ENCODE results near the gene SF3B3. TPM values are rescaled to one million over a fixed set of nuclear protein-coding genes. Genes with fewer than 3 reads are reported as not detected.
"Not testable (repeated sequence)": the region's sequence is repeated elsewhere in the genome, so short reads cannot be mapped to it uniquely, and the experiment has no call there.

SF3B3 gene
- polyA plus RNA-seq, 10 donors, result 174 to 266 (median 220) TPM

- DNase-seq, result no peak
These were observed 88.2 kb downstream of the SF3B3 start for GRCh38 chr16:70611785-70612303.

GRCh38 chr16:70612931-70613330 lies 89.3 kb downstream of the SF3B3 start:
- no peak for DNase-seq

- no peak for DNase-seq
These were observed 90.8 kb downstream of the SF3B3 start for GRCh38 chr16:70614208-70614951.

GRCh38 chr16:70615945-70616344 lies 92.3 kb downstream of the SF3B3 start:
- no peak for DNase-seq

GRCh38 chr16:70621864-70622263 lies 98.2 kb downstream of the SF3B3 start:
- not testable (repeated sequence) for DNase-seq

Other genes with a start within 250 kb of the SF3B3 start
- 10 to 100 TPM; 53.2 to 65.5 (median 60.2) TPM for gene AARS1, start 234.3 kb upstream of the SF3B3 start, polyA plus RNA-seq (ENCODE audit: insufficient read length in 10 of 10)
- gene DDX19B, start 224.6 kb upstream of the SF3B3 start, polyA plus RNA-seq (ENCODE audit: insufficient read length in 10 of 10), result 10 to 100 TPM; 17.6 to 23.8 (median 22.0) TPM
- 10 to 100 TPM; 27.4 to 42.0 (median 38.5) TPM for gene DDX19A, start 176.9 kb upstream of the SF3B3 start, polyA plus RNA-seq (ENCODE audit: insufficient read length in 10 of 10)
- 10 to 100 TPM; 21.6 to 32.3 (median 27.1) TPM for gene ST3GAL2, start 84.7 kb upstream of the SF3B3 start, polyA plus RNA-seq (ENCODE audit: insufficient read length in 10 of 10)
- 1 to 10 TPM; 4.4 to 10.0 (median 6.4) TPM for gene FCSK, start 69.2 kb upstream of the SF3B3 start, polyA plus RNA-seq (ENCODE audit: insufficient read length in 10 of 10)
- 10 to 100 TPM; 32.3 to 46.9 (median 39.8) TPM for gene COG4, start 262 bp upstream of the SF3B3 start, polyA plus RNA-seq (ENCODE audit: insufficient read length in 10 of 10)
- 1 to 10 TPM; 4.4 to 7.4 (median 5.5) TPM for gene IL34, start 122.7 kb downstream of the SF3B3 start, polyA plus RNA-seq (ENCODE audit: insufficient read length in 10 of 10)
- 100 to 1,000 TPM in 6 of 10 donors, 10 to 100 TPM in 4; 89.5 to 129 (median 103) TPM for gene MTSS2, start 162.2 kb downstream of the SF3B3 start, polyA plus RNA-seq (ENCODE audit: insufficient read length in 10 of 10)